Liver (tissue), 9 donors: ENCODE data around the gene TTC1. TPM values are rescaled to one million over a fixed set of nuclear protein-coding genes. Genes with fewer than 3 reads are reported as not detected.

Experiments used
- DNase-seq: peaks from one replicate; pipeline ENCODE4 v3.0.0-alpha.2; 2017; ENCODE audit warnings: low spot score
- H3K27ac ChIP-seq, 2 donors: one replicate each; pipeline ENCODE4 v1.7.0; 2013; ENCODE audit warnings: inconsistent platforms in 2 of 2, low read length in 2 of 2, control low read depth in 1 of 2, low read depth in 1 of 2, mild to moderate bottlenecking in 1 of 2
- H3K27me3 ChIP-seq, 4 donors: one replicate each; pipeline versions ENCODE4 v1.6.1 to v1.7.0; 2013; ENCODE audit warnings: low read length in 3 of 4, inconsistent platforms in 1 of 4, mild to moderate bottlenecking in 1 of 4, moderate library complexity in 1 of 4; ENCODE audit not compliant: control insufficient read depth in 4 of 4, insufficient read depth in 4 of 4
- H3K36me3 ChIP-seq, 4 donors: one replicate each; pipeline versions ENCODE4 v1.6.1 to v1.7.0; 2013; ENCODE audit warnings: low read length in 3 of 4, mild to moderate bottlenecking in 3 of 4, low read depth in 1 of 4, moderate library complexity in 1 of 4; ENCODE audit not compliant: control insufficient read depth in 4 of 4, insufficient read depth in 3 of 4
- H3K4me1 ChIP-seq, 4 donors: one replicate each; pipeline versions ENCODE4 v1.6.1 to v1.7.0; 2013; ENCODE audit warnings: low read length in 3 of 4, mild to moderate bottlenecking in 3 of 4, moderate library complexity in 1 of 4; ENCODE audit not compliant: control insufficient read depth in 4 of 4, insufficient read depth in 4 of 4
- H3K4me3 ChIP-seq, 3 donors: one replicate each; pipeline versions ENCODE4 v1.6.1 to v1.7.0; 2013; ENCODE audit warnings: low read length in 3 of 3, control low read depth in 1 of 3, low read depth in 1 of 3, mild to moderate bottlenecking in 1 of 3
- H3K9ac ChIP-seq, 2 donors: one replicate each; pipeline ENCODE4 v1.7.0; 2013; ENCODE audit warnings: low read length in 2 of 2, mild to moderate bottlenecking in 2 of 2, moderate library complexity in 2 of 2, control low read depth in 1 of 2, low read depth in 1 of 2
- H3K9me3 ChIP-seq, 4 donors: one replicate each; pipeline versions ENCODE4 v1.6.1 to v1.7.0; 2013; ENCODE audit warnings: low read length in 3 of 4; ENCODE audit not compliant: control insufficient read depth in 4 of 4
- CTCF ChIP-seq: fragments of 150-350 bp; IDR thresholded peaks from 2 replicates; pipeline ENCODE4 v1.5.1; 2017; ENCODE audit warnings: improper control_type of control experiment, low read depth, low read length; ENCODE audit not compliant: missing input control
- EGR1 ChIP-seq, 2 donors: IDR thresholded peaks; 2 replicates each; pipeline ENCODE4 v1.6.1; 2016 to 2018; ENCODE audit warnings: antibody characterized with exemption in 2 of 2, low read depth in 2 of 2
- FOXA1 ChIP-seq: IDR thresholded peaks from 2 replicates; pipeline ENCODE4 v1.6.1; 2016; ENCODE audit warnings: antibody characterized with exemption
- FOXA2 ChIP-seq: IDR thresholded peaks from 2 replicates; pipeline ENCODE4 v1.6.1; 2016; ENCODE audit warnings: antibody characterized with exemption
- GABPA ChIP-seq, 2 donors: IDR thresholded peaks in 1 of 2; conservative IDR thresholded peaks in 1 of 2; 2 replicates each; pipeline ENCODE4 v1.6.1; 2016; ENCODE audit warnings: antibody characterized with exemption in 2 of 2, mild to moderate bottlenecking in 1 of 2, moderate library complexity in 1 of 2
- HNF4A ChIP-seq, 2 donors: conservative IDR thresholded peaks; 2 replicates each; pipeline ENCODE4 v1.6.1; 2016; ENCODE audit warnings: antibody characterized with exemption in 2 of 2, mild to moderate bottlenecking in 2 of 2
- HNF4G ChIP-seq: IDR thresholded peaks from 2 replicates; pipeline ENCODE4 v1.6.1; 2016; ENCODE audit warnings: antibody characterized with exemption
- MAX ChIP-seq: IDR thresholded peaks from 2 replicates; pipeline ENCODE4 v1.6.1; 2016; ENCODE audit warnings: antibody characterized with exemption
- NR2F2 ChIP-seq: IDR thresholded peaks from 2 replicates; pipeline ENCODE4 v1.6.1; 2016; ENCODE audit warnings: antibody characterized with exemption
- RAD21 ChIP-seq, 2 donors: IDR thresholded peaks; 2 replicates each; pipeline ENCODE4 v1.6.1; 2016; ENCODE audit warnings: antibody characterized with exemption in 2 of 2, mild to moderate bottlenecking in 2 of 2
- RXRA ChIP-seq, 2 donors: IDR thresholded peaks; 2 replicates each; pipeline ENCODE4 v1.6.1; 2017 to 2018; ENCODE audit warnings: antibody characterized with exemption in 2 of 2, mild to moderate bottlenecking in 1 of 2
- SP1 ChIP-seq: IDR thresholded peaks from 2 replicates; pipeline ENCODE4 v1.6.1; 2018; ENCODE audit warnings: antibody characterized with exemption, mild to moderate bottlenecking
- TAF1 ChIP-seq: conservative IDR thresholded peaks from 2 replicates; pipeline ENCODE4 v1.6.1; 2016; ENCODE audit warnings: antibody characterized with exemption, mild to moderate bottlenecking
- YY1 ChIP-seq: IDR thresholded peaks from 2 replicates; pipeline ENCODE4 v1.6.1; 2016; ENCODE audit warnings: antibody characterized with exemption, mild to moderate bottlenecking
- ZBTB33 ChIP-seq: IDR thresholded peaks from 2 replicates; pipeline ENCODE4 v1.6.1; 2016; ENCODE audit warnings: antibody characterized with exemption
- WGBS: extraction: QIAGEN DNeasy Blood & Tissue Kit; methylation state at CpG from one replicate; pipeline ENCODE4 v1.1.7; 2013; 5-methylcytosine and 5-hydroxymethylcytosine counted together
- polyA plus RNA-seq, 2 donors: library from polyadenylated mRNA; stranded (reverse) in 1 of 2; unstranded in 1 of 2; fragments of 200-250 nt in 1 of 2; fragments of >200 nt in 1 of 2; fragmentation: Nextera tagmentation in 1 of 2; extraction: Ambion mirVana in 1 of 2; gene quantifications; one replicate each; pipeline versions ENCODE4 v1.2.1 to v1.2.3, GENCODE V29; 2013 to 2015
- total RNA-seq, 2 donors: library from RNA; depleted of rRNA; stranded (reverse); fragments of >200 nt; gene quantifications; one replicate each; pipeline ENCODE4 v1.2.3, GENCODE V29; 2014
- donor health status: healthy.
- donor health status: healthy.
- donor health status: healthy.
- donor health status: healthy.
- donor health status: healthy.

The TTC1 gene
- total and polyA plus RNA-seq, 4 donors: 18.0 to 35.5 (median 22.2) TPM

GRCh38 chr5:160029004-160029403, 20.1 kb downstream of the TTC1 start:
- H3K4me1 ChIP-seq: peaks cover 0 to 2% (median 0%) of the 10 kb centered on the region in 4 donors
- H3K9me3 ChIP-seq: no peaks in the 10 kb centered on the region
- no peak for DNase-seq
- no peak overlapping the region for H3K4me3 ChIP-seq
- H3K27ac ChIP-seq: no peak overlapping the region
- H3K36me3 ChIP-seq: peaks cover 0 to 6% (median 0%) of the 10 kb centered on the region in 4 donors
- H3K9ac ChIP-seq: no peak overlapping the region
- no peak for TF ChIP-seq CTCF
- TF ChIP-seq TAF1: no peak
- TF ChIP-seq GABPA (IDR thresholded peaks at IDR 0.05 in 1 of 2, conservative IDR thresholded peaks at IDR 0.05 in 1 of 2): no peak
- TF ChIP-seq YY1: no peak
- no peak for TF ChIP-seq SP1
- TF ChIP-seq FOXA2: no peak
- no peak for TF ChIP-seq FOXA1
- TF ChIP-seq RXRA (IDR thresholded peaks at IDR 0.05): no peak
- TF ChIP-seq ZBTB33: no peak
- no peak for TF ChIP-seq NR2F2
- TF ChIP-seq RAD21 (IDR thresholded peaks at IDR 0.05): no peak
- no peak for TF ChIP-seq MAX
- no peaks in the 10 kb centered on the region for H3K27me3 ChIP-seq
- 96% methylated on average over 1 of the region's 1 CpG for WGBS

GRCh38 chr5:160029540-160030139, 20.7 kb downstream of the TTC1 start:
- Histone ChIP-seq H3K4me3 (no peak overlapping the region), H3K9me3 (no peaks in the 10 kb centered on the region), H3K4me1 (peaks cover 0 to 2% (median 0%) of the 10 kb centered on the region in 4 donors), H3K36me3 (peaks cover 0 to 6% (median 0%) of the 10 kb centered on the region in 4 donors), H3K9ac (no peak overlapping the region), H3K27me3 (no peaks in the 10 kb centered on the region), H3K27ac (no peak overlapping the region)
- no peak for DNase-seq
- WGBS: 84% methylated on average over 3 of the region's 3 CpGs
- TF ChIP-seq MAX (no peak), HNF4A (conservative IDR thresholded peaks at IDR 0.05) (peak; percentile 67 to 84), EGR1 (IDR thresholded peaks at IDR 0.05; ENCODE audit: low read depth in 2 of 2) (no peak), RXRA (IDR thresholded peaks at IDR 0.05) (no peak), HNF4G (peak; percentile 44), YY1 (no peak), TAF1 (no peak), GABPA (IDR thresholded peaks at IDR 0.05 in 1 of 2, conservative IDR thresholded peaks at IDR 0.05 in 1 of 2) (no peak), FOXA2 (no peak)
